H9 (cell line): Measurements from ENCODE around the gene TMEM141. TPM values are rescaled to one million over a fixed set of nuclear protein-coding genes. Genes with fewer than 3 reads are reported as not detected.

Experiments used
- DNase-seq: peaks from one replicate; pipeline ENCODE4 v3.0.0-alpha.2; 2017
- H2AFZ ChIP-seq: one replicate; pipeline ENCODE4 v1.6.1; 2013; ENCODE audit warnings: mild to moderate bottlenecking, low read length, control low read depth, moderate library complexity
- H2AK5ac ChIP-seq: 2 replicates; pipeline ENCODE4 v1.6.1; 2013; ENCODE audit warnings: low read length, control low read depth, mixed read lengths; ENCODE audit not compliant: insufficient read length
- H2BK120ac ChIP-seq: one replicate; pipeline ENCODE4 v1.6.1; 2013; ENCODE audit warnings: low read depth, mild to moderate bottlenecking, low read length, control low read depth, inconsistent platforms; ENCODE audit not compliant: poor library complexity, severe bottlenecking
- H2BK12ac ChIP-seq: 2 replicates; pipeline ENCODE4 v1.6.1; 2013; ENCODE audit warnings: low read length, control low read depth, mixed read lengths, low read depth; ENCODE audit not compliant: insufficient read length
- H2BK15ac ChIP-seq: 2 replicates; pipeline ENCODE4 v1.6.1; 2013; ENCODE audit warnings: low read depth, low read length, control low read depth
- H2BK20ac ChIP-seq: one replicate; pipeline ENCODE4 v1.6.1; 2013; ENCODE audit warnings: low read depth, mild to moderate bottlenecking, low read length, control low read depth, inconsistent platforms; ENCODE audit not compliant: poor library complexity, severe bottlenecking
- H2BK5ac ChIP-seq: 2 replicates; pipeline ENCODE4 v1.6.1; 2013; ENCODE audit warnings: low read length, control low read depth, mixed read lengths; ENCODE audit not compliant: insufficient read length
- H3K14ac ChIP-seq: 2 replicates; pipeline ENCODE4 v1.6.1; 2013; ENCODE audit warnings: low read length, control low read depth; ENCODE audit not compliant: insufficient read depth
- H3K18ac ChIP-seq: 2 replicates; pipeline ENCODE4 v1.6.1; 2013; ENCODE audit warnings: low read depth, mild to moderate bottlenecking, mixed read lengths, low read length, control low read depth; ENCODE audit not compliant: insufficient read length
- H3K23ac ChIP-seq: 2 replicates; pipeline ENCODE4 v1.6.1; 2013; ENCODE audit warnings: low read length, control low read depth, mixed read lengths, low read depth; ENCODE audit not compliant: insufficient read length
- H3K23me2 ChIP-seq: 2 replicates; pipeline ENCODE4 v1.6.1; 2013; ENCODE audit warnings: low read depth, mild to moderate bottlenecking, mixed read lengths, low read length, control low read depth; ENCODE audit not compliant: insufficient read length, poor library complexity, severe bottlenecking
- H3K27ac ChIP-seq: 2 replicates; pipeline ENCODE4 v1.5.1; 2013; ENCODE audit warnings: low read length, control low read depth, mixed read lengths, low read depth; ENCODE audit not compliant: insufficient read length
- H3K27me3 ChIP-seq: 2 replicates; pipeline ENCODE4 v1.6.1; 2013; ENCODE audit warnings: low read length, control low read depth, inconsistent platforms; ENCODE audit not compliant: insufficient read depth
- H3K4ac ChIP-seq: 2 replicates; pipeline ENCODE4 v1.6.1; 2013; ENCODE audit warnings: low read depth, mild to moderate bottlenecking, control low read depth, inconsistent platforms, low read length, moderate library complexity
- H3K4me1 ChIP-seq: 2 replicates; pipeline ENCODE4 v1.6.1; 2013; ENCODE audit warnings: low read length, control low read depth, inconsistent platforms; ENCODE audit not compliant: insufficient read depth
- H3K4me2 ChIP-seq: 2 replicates; pipeline ENCODE4 v1.6.1; 2013; ENCODE audit warnings: low read length, control low read depth, mixed read lengths; ENCODE audit not compliant: insufficient read length, insufficient read depth
- H3K56ac ChIP-seq: 2 replicates; pipeline ENCODE4 v1.6.1; 2013; ENCODE audit warnings: low read depth, mild to moderate bottlenecking, mixed read lengths, low read length, control low read depth; ENCODE audit not compliant: insufficient read length
- H3K79me1 ChIP-seq: 2 replicates; pipeline ENCODE4 v1.6.1; 2013; ENCODE audit warnings: low read depth, mild to moderate bottlenecking, moderate library complexity, low read length, control low read depth, inconsistent platforms; ENCODE audit not compliant: insufficient read depth, poor library complexity, severe bottlenecking
- H3K79me2 ChIP-seq: 2 replicates; pipeline ENCODE4 v1.6.1; 2013; ENCODE audit warnings: low read length, control low read depth, inconsistent platforms; ENCODE audit not compliant: insufficient read depth
- H3K9ac ChIP-seq: 2 replicates; pipeline ENCODE4 v1.6.1; 2013; ENCODE audit warnings: low read length, control low read depth, mixed read lengths; ENCODE audit not compliant: insufficient read length; ENCODE audit errors: extremely low read depth
- H3K9me3 ChIP-seq: one replicate; pipeline ENCODE4 v1.6.1; 2013; ENCODE audit warnings: low read depth, low read length, inconsistent platforms; ENCODE audit not compliant: control insufficient read depth
- H3T11ph ChIP-seq: one replicate; pipeline ENCODE4 v1.6.1; 2013; ENCODE audit warnings: mild to moderate bottlenecking, low read length, control low read depth, inconsistent platforms
- H4K20me1 ChIP-seq: one replicate; pipeline ENCODE4 v1.6.1; 2013; ENCODE audit not compliant: control insufficient read depth, insufficient read length, insufficient read depth
- H4K5ac ChIP-seq: 2 replicates; pipeline ENCODE4 v1.6.1; 2013; ENCODE audit warnings: low read depth, mild to moderate bottlenecking, mixed read lengths, low read length, control low read depth; ENCODE audit not compliant: insufficient read length
- H4K8ac ChIP-seq: replicated peaks from 2 replicates; pipeline ENCODE4 v1.6.1; 2013; ENCODE audit warnings: low read length, control low read depth, mixed read lengths, low read depth; ENCODE audit not compliant: insufficient read length
- H4K91ac ChIP-seq: 2 replicates; pipeline ENCODE4 v1.6.1; 2013; ENCODE audit warnings: low read depth, mild to moderate bottlenecking, moderate library complexity, mixed read lengths, low read length, control low read depth; ENCODE audit not compliant: insufficient read length
- H3K27ac Mint-ChIP-seq, 3 experiments: 2 replicates in 2 of 3; 3 replicates in 1 of 3; pipeline ENCODE4 v1.8.0; 2020 to 2021; ENCODE audit warnings: mixed read lengths in 3 of 3, mild to moderate bottlenecking in 1 of 3, moderate library complexity in 1 of 3
- H3K27me3 Mint-ChIP-seq: 2 replicates; pipeline ENCODE4 v1.8.0; 2021; ENCODE audit warnings: low read depth, mild to moderate bottlenecking, moderate library complexity, mixed read lengths
- H3K36me3 Mint-ChIP-seq, 3 experiments: 2 replicates in 2 of 3; 3 replicates in 1 of 3; pipeline ENCODE4 v1.8.0; 2020 to 2021; ENCODE audit warnings: low read depth in 3 of 3, mixed read lengths in 3 of 3; ENCODE audit not compliant: insufficient read depth in 1 of 3
- H3K4me1 Mint-ChIP-seq, 2 experiments: 2 replicates each; pipeline ENCODE4 v1.8.0; 2020; ENCODE audit warnings: mixed read lengths in 2 of 2
- H3K4me3 Mint-ChIP-seq, 2 experiments: 2 replicates in 1 of 2; 3 replicates in 1 of 2; pipeline ENCODE4 v1.8.0; 2020 to 2021; ENCODE audit warnings: mild to moderate bottlenecking in 2 of 2, mixed read lengths in 2 of 2, moderate library complexity in 1 of 2
- H3K9me3 Mint-ChIP-seq, 2 experiments: 2 replicates in 1 of 2; 3 replicates in 1 of 2; pipeline ENCODE4 v1.8.0; 2020; ENCODE audit warnings: mild to moderate bottlenecking in 2 of 2, mixed read lengths in 2 of 2, moderate library complexity in 1 of 2
- CTCF ChIP-seq: fragments of 200-600 bp; sonication (generic); conservative IDR thresholded peaks from 3 replicates; pipeline ENCODE4 v1.8.0; 2021; ENCODE audit warnings: antibody characterized with exemption, mild to moderate bottlenecking
- WGBS: extraction: QIAGEN DNeasy Blood & Tissue Kit; methylation state at CpG from one replicate; pipeline ENCODE4 v1.1.7; 2013; ENCODE audit warnings: missing lambda C conversion rate, low lambda C conversion rate, mixed read lengths; ENCODE audit not compliant: insufficient read length; ENCODE audit errors: extremely low coverage; 5-methylcytosine and 5-hydroxymethylcytosine counted together
- total RNA-seq: library from RNA; stranded (reverse); gene quantifications from 2 replicates; pipeline ENCODE4 v1.2.1, GENCODE V29; 2021

TMEM141 gene
- total RNA-seq, 1 experiment from 2014 or later = 55.2 TPM

GRCh38 chr9:136750526-136750925 is 40.6 kb upstream of the TMEM141 start:
- no peak overlapping the region for H2AK5ac ChIP-seq
- DNase-seq = no peak
- no peaks in the 10 kb centered on the region for H3K27me3 ChIP-seq

More at GRCh38 chr9:136750526-136750925, 40.6 kb upstream of the TMEM141 start:
- Histone ChIP-seq H2BK12ac (no peak overlapping the region), H3K79me2 (no peaks in the 10 kb centered on the region), H4K8ac (no peak overlapping the region), H3K79me1 (no peaks in the 10 kb centered on the region), H3K27ac (no peak overlapping the region), H3K9me3 (no peaks in the 10 kb centered on the region), H2BK5ac (no peak overlapping the region), H3K4ac (no peak overlapping the region), H4K20me1 (no peaks in the 10 kb centered on the region), H2AFZ (no peak overlapping the region), H3K4me1 (no peaks in the 10 kb centered on the region), H3K18ac (no peak overlapping the region), H3K4me2 (no peak overlapping the region), H4K5ac (no peak overlapping the region), H2BK15ac (no peak overlapping the region), H3K56ac (no peak overlapping the region), H3K23me2 (peaks cover 3% of the 10 kb centered on the region), H3K14ac (no peak overlapping the region), H2BK20ac (no peak overlapping the region), H3K23ac (no peak overlapping the region), H3K9ac (no peak overlapping the region), H3T11ph (no peak overlapping the region), H4K91ac (no peak overlapping the region), H2BK120ac (no peak overlapping the region)
- H3K9me3 Mint-ChIP-seq = peaks cover 13 to 15% of the 10 kb centered on the region in 2 experiments
- no peak overlapping the region for H3K4me3 Mint-ChIP-seq
- H3K4me1 Mint-ChIP-seq = peaks cover 0 to 3% of the 10 kb centered on the region in 2 experiments; a peak in 1 of 4 replicates
- H3K27ac Mint-ChIP-seq = no peak overlapping the region
- H3K36me3 Mint-ChIP-seq = peaks cover 0 to 8% (median 0%) of the 10 kb centered on the region in 3 experiments; a peak in 3 of 7 replicates
- no CpG with 5 or more reads among the region's 2 CpGs for WGBS
- TF ChIP-seq CTCF = no peak
- peaks cover 19% of the 10 kb centered on the region for H3K27me3 Mint-ChIP-seq
